HepG2 (cell line): ENCODE data around the gene SSC5D. TPM values are rescaled to one million over a fixed set of nuclear protein-coding genes. Genes with fewer than 3 reads are reported as not detected.

Source experiments
- NFATC3 ChIP-seq: sonication (generic); formaldehyde crosslinking; IDR thresholded peaks from 2 replicates; pipeline ENCODE4 v1.5.1; 2020; ENCODE audit warnings: mild to moderate bottlenecking, missing genetic modification reagents
- NFYB ChIP-seq: sonication (generic); formaldehyde crosslinking; IDR thresholded peaks from 2 replicates; pipeline ENCODE4 v1.4.0; 2020; ENCODE audit warnings: missing genetic modification reagents
- ZFY ChIP-seq: sonication (generic); formaldehyde crosslinking; IDR thresholded peaks from 2 replicates; pipeline ENCODE4 v1.4.0; 2020; ENCODE audit warnings: missing genetic modification reagents
- ZNF263 ChIP-seq: sonication (generic); formaldehyde crosslinking; IDR thresholded peaks from 2 replicates; pipeline ENCODE4 v1.4.0; 2020; ENCODE audit warnings: missing genetic modification reagents
- ZNF644 ChIP-seq: IDR thresholded peaks from 2 replicates; pipeline ENCODE4 v1.6.1; 2016; ENCODE audit warnings: low read depth
- ZNF891 ChIP-seq: sonication (generic); formaldehyde crosslinking; IDR thresholded peaks from 2 replicates; pipeline ENCODE4 v1.5.0; 2020; ENCODE audit warnings: mild to moderate bottlenecking, missing genetic modification reagents
- polyA plus RNA-seq, 8 experiments: library from polyadenylated mRNA; depleted of rRNA in 3 of 8; stranded (reverse) in 7 of 8; unstranded in 1 of 8; fragments of >200 nt; fragmentation: Illumina TruSeq in 4 of 8; extraction: Trizol in 4 of 8; gene quantifications; 2 replicates each; pipeline versions ENCODE4 v1.2.1 to v1.2.3, GENCODE V29; 2011 to 2016; ENCODE audit warnings: low read depth in 4 of 8, missing spikeins in 1 of 8, mixed read lengths in 1 of 8; ENCODE audit not compliant: insufficient read depth in 1 of 8
- total RNA-seq, 5 experiments: library from RNA; depleted of rRNA; stranded (reverse); fragments of >200 nt; fragmentation: Illumina TruSeq; extraction: Trizol; gene quantifications; 2 replicates each; pipeline ENCODE4 v1.2.3, GENCODE V29; 2016; ENCODE audit warnings: low read depth in 1 of 5
- TF ChIP-seq, protein P1 (sequence below): IDR thresholded peaks from 2 replicates; pipeline ENCODE4 v1.6.1; 2012; ENCODE audit warnings: inconsistent platforms
- TF ChIP-seq, protein P2 (sequence below): sonication (generic); formaldehyde crosslinking; IDR thresholded peaks from 2 replicates; pipeline ENCODE4 v1.5.1; 2020; ENCODE audit warnings: mild to moderate bottlenecking, missing genetic modification reagents, moderate library complexity
- TF ChIP-seq, protein P3 (sequence below): sonication (generic); formaldehyde crosslinking; IDR thresholded peaks from 2 replicates; pipeline ENCODE4 v1.4.0; 2020; ENCODE audit warnings: missing genetic modification reagents
- TF ChIP-seq, protein P4 (sequence below): sonication (generic); formaldehyde crosslinking; IDR thresholded peaks from 2 replicates; pipeline ENCODE4 v1.4.0; 2020; ENCODE audit warnings: missing genetic modification reagents

The SSC5D gene
- total and polyA plus RNA-seq, 2 of the 13 experiments (the other 11 are each of a cell fraction or from before 2014, with no cell fraction given), result not detected

DNA sequence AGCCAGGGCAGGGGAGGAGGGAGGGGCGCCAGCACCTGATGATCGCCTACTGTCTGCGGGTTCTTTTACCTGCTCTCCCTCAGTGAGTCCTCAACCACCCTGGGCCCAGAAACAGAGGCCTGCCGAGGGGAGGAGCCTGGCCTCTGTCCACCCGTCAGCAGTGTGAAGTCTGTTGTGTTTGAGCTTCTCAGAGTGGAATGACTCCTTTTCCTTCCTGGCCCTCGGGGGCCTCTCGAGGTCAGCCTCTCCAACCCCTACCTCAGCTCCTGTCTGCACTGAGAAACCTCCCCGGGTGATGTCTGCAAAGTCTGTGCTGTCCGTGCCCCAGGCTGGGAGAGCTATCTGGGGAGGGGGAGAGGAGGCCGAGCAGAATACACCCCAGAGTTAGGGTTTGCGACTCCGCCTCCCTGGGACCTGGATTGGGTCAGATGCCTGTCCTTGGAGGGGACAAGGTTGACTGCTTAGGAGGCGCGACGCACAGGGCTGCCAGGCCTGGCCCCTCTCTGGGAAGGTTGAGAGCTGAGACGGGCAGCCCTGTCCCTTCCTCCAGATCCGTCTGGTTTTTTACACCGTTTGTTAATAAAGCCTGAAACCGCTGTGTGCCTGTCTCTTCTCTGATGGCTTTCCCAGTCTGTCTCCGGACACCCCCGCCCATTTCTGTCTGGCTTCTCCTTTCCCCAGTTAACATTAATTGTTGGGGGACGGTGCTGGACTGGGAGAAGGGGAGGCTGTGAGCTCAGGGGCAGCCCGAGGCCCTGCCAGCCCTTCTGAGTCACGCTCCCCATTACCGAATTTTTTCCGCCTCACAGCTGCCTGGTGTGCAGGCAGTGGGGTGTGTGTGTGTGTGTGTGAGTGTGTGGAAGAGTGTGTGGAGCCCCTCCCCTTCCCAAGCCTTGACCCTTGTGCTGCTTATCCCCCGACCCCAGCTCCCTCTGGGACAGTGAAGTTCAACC lies 989 bp upstream of the SSC5D start (continued):
- TF ChIP-seq ZNF644, result no peak
- 0 out of 2 replicates have a peak, but pooled peaks have one; percentile 35 for TF ChIP-seq NFATC3 (CRISPR knock-in tag)
- TF ChIP-seq, protein P1, sequence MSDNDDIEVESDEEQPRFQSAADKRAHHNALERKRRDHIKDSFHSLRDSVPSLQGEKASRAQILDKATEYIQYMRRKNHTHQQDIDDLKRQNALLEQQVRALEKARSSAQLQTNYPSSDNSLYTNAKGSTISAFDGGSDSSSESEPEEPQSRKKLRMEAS, result 0 out of 2 replicates have a peak, but pooled peaks have one; percentile 8
- 0 out of 2 replicates have a peak, but pooled peaks have one; percentile 12 for TF ChIP-seq NFYB (CRISPR knock-in tag)
- TF ChIP-seq ZFY (CRISPR knock-in tag), result peak; percentile 38; the same call in 1 of the 2 replicates
- TF ChIP-seq, protein P2, sequence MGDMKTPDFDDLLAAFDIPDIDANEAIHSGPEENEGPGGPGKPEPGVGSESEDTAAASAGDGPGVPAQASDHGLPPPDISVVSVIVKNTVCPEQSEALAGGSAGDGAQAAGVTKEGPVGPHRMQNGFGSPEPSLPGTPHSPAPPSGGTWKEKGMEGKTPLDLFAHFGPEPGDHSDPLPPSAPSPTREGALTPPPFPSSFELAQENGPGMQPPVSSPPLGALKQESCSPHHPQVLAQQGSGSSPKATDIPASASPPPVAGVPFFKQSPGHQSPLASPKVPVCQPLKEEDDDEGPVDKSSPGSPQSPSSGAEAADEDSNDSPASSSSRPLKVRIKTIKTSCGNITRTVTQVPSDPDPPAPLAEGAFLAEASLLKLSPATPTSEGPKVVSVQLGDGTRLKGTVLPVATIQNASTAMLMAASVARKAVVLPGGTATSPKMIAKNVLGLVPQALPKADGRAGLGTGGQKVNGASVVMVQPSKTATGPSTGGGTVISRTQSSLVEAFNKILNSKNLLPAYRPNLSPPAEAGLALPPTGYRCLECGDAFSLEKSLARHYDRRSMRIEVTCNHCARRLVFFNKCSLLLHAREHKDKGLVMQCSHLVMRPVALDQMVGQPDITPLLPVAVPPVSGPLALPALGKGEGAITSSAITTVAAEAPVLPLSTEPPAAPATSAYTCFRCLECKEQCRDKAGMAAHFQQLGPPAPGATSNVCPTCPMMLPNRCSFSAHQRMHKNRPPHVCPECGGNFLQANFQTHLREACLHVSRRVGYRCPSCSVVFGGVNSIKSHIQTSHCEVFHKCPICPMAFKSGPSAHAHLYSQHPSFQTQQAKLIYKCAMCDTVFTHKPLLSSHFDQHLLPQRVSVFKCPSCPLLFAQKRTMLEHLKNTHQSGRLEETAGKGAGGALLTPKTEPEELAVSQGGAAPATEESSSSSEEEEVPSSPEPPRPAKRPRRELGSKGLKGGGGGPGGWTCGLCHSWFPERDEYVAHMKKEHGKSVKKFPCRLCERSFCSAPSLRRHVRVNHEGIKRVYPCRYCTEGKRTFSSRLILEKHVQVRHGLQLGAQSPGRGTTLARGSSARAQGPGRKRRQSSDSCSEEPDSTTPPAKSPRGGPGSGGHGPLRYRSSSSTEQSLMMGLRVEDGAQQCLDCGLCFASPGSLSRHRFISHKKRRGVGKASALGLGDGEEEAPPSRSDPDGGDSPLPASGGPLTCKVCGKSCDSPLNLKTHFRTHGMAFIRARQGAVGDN (CRISPR knock-in tag), result peak; percentile 60
- 0 out of 2 replicates have a peak, but pooled peaks have one; percentile 22 for TF ChIP-seq ZNF891
- TF ChIP-seq, protein P3, sequence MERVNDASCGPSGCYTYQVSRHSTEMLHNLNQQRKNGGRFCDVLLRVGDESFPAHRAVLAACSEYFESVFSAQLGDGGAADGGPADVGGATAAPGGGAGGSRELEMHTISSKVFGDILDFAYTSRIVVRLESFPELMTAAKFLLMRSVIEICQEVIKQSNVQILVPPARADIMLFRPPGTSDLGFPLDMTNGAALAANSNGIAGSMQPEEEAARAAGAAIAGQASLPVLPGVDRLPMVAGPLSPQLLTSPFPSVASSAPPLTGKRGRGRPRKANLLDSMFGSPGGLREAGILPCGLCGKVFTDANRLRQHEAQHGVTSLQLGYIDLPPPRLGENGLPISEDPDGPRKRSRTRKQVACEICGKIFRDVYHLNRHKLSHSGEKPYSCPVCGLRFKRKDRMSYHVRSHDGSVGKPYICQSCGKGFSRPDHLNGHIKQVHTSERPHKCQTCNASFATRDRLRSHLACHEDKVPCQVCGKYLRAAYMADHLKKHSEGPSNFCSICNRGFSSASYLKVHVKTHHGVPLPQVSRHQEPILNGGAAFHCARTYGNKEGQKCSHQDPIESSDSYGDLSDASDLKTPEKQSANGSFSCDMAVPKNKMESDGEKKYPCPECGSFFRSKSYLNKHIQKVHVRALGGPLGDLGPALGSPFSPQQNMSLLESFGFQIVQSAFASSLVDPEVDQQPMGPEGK (CRISPR knock-in tag), result 0 out of 2 replicates have a peak, but pooled peaks have one; percentile 27
- peak; percentile 82 for TF ChIP-seq ZNF263 (CRISPR knock-in tag)
- TF ChIP-seq, protein P4, sequence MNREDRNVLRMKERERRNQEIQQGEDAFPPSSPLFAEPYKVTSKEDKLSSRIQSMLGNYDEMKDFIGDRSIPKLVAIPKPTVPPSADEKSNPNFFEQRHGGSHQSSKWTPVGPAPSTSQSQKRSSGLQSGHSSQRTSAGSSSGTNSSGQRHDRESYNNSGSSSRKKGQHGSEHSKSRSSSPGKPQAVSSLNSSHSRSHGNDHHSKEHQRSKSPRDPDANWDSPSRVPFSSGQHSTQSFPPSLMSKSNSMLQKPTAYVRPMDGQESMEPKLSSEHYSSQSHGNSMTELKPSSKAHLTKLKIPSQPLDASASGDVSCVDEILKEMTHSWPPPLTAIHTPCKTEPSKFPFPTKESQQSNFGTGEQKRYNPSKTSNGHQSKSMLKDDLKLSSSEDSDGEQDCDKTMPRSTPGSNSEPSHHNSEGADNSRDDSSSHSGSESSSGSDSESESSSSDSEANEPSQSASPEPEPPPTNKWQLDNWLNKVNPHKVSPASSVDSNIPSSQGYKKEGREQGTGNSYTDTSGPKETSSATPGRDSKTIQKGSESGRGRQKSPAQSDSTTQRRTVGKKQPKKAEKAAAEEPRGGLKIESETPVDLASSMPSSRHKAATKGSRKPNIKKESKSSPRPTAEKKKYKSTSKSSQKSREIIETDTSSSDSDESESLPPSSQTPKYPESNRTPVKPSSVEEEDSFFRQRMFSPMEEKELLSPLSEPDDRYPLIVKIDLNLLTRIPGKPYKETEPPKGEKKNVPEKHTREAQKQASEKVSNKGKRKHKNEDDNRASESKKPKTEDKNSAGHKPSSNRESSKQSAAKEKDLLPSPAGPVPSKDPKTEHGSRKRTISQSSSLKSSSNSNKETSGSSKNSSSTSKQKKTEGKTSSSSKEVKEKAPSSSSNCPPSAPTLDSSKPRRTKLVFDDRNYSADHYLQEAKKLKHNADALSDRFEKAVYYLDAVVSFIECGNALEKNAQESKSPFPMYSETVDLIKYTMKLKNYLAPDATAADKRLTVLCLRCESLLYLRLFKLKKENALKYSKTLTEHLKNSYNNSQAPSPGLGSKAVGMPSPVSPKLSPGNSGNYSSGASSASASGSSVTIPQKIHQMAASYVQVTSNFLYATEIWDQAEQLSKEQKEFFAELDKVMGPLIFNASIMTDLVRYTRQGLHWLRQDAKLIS, result no peak
